HepG2 (cell line): ENCODE results near the gene TCF12. TPM values are rescaled to one million over a fixed set of nuclear protein-coding genes. Genes with fewer than 3 reads are reported as not detected.

Experiments used
- ATAC-seq: fragments of 200-7000 bp; cut with Tn5 transposase; 3 replicates; pipeline ENCODE4 v1.9.1; 2020; ENCODE audit warnings: mild to moderate bottlenecking, moderate library complexity
- BruUV-seq: library from RNA; stranded (reverse); fragments of 400-500 nt; replicated peaks from 2 replicates; lab custom pipeline; 2021; lab: Mats Ljungman, UMichigan
- CTCF ChIA-PET: fragments of 300-600 bp; formaldehyde crosslinking; extraction: SDS; loops from one replicate; lab custom pipeline; 2021; ENCODE audit warnings: low total read pairs, inconsistent platforms, low intra/inter-chr PET ratio; lab: Yijun Ruan, JAX
- POLR2A ChIA-PET: fragments of 350-600 bp; sonication (Branson Sonifier 250); formaldehyde crosslinking; loops from one replicate; lab custom pipeline; 2020; ENCODE audit warnings: antibody characterized with exemption, inconsistent platforms; lab: Yijun Ruan, JAX
- DNase-seq: peaks from one replicate; pipeline ENCODE4 v3.0.0-alpha.2; 2015; ENCODE audit warnings: low spot score
- FAIRE-seq: peaks from 3 replicates; lab custom pipeline; 2011; peaks lifted over from hg19 to GRCh38; lab: Jason Lieb, UNC
- H2AFZ ChIP-seq: one replicate; pipeline ENCODE4 v1.6.1; 2011; ENCODE audit warnings: low read length, inconsistent platforms
- H3K27ac ChIP-seq: fragments of 300-600 bp; 3 replicates; pipeline ENCODE4 v1.8.0; 2011; ENCODE audit warnings: mixed run types, mild to moderate bottlenecking, mixed read lengths, low read length, inconsistent platforms; ENCODE audit not compliant: insufficient read depth; ENCODE audit errors: extremely low read length
- H3K27me3 ChIP-seq, 2 experiments: fragments of 200-600 bp in 1 of 2; 2 replicates in 1 of 2; 3 replicates in 1 of 2; pipeline versions ENCODE4 v1.6.0 to v1.8.0; 2011; ENCODE audit warnings: low read length in 2 of 2, mild to moderate bottlenecking in 2 of 2, moderate library complexity in 2 of 2, inconsistent platforms in 1 of 2; ENCODE audit not compliant: insufficient read depth in 2 of 2, control insufficient read depth in 1 of 2
- H3K36me3 ChIP-seq, 2 experiments: fragments of 200-600 bp in 1 of 2; replicated peaks in 1 of 2; 2 replicates in 1 of 2; 3 replicates in 1 of 2; pipeline versions ENCODE4 v1.5.1 to v1.8.0; 2011; ENCODE audit warnings: low read length in 2 of 2, inconsistent platforms in 1 of 2; ENCODE audit not compliant: insufficient read depth in 2 of 2, control insufficient read depth in 1 of 2
- H3K4me1 ChIP-seq: 2 replicates; pipeline ENCODE4 v1.5.1; 2012; ENCODE audit warnings: low read length, inconsistent platforms; ENCODE audit not compliant: insufficient read depth
- H3K4me2 ChIP-seq: 2 replicates; pipeline ENCODE4 v1.6.0; 2011; ENCODE audit warnings: low read depth, low read length, inconsistent platforms
- H3K4me3 ChIP-seq, 3 experiments: fragments of 200-600 bp in 1 of 3; sonication (generic), shearing (Covaris generic) in 1 of 3; replicated peaks in 1 of 3; 2 replicates each; pipeline ENCODE4 v1.5.1; 2011 to 2016; ENCODE audit warnings: low read length in 3 of 3, inconsistent platforms in 2 of 3, low read depth in 2 of 3, mild to moderate bottlenecking in 2 of 3, control low read depth in 1 of 3, mixed read lengths in 1 of 3; ENCODE audit not compliant: insufficient read depth in 1 of 3
- H3K79me2 ChIP-seq: one replicate; pipeline ENCODE4 v1.6.1; 2011; ENCODE audit warnings: low read length, inconsistent platforms; ENCODE audit not compliant: insufficient read depth
- H3K9ac ChIP-seq: 2 replicates; pipeline ENCODE4 v1.6.0; 2011; ENCODE audit warnings: mild to moderate bottlenecking, low read depth, low read length, inconsistent platforms; ENCODE audit not compliant: insufficient read depth
- H3K9me3 ChIP-seq: 2 replicates; pipeline ENCODE4 v1.5.1; 2012; ENCODE audit warnings: mild to moderate bottlenecking, low read length
- H4K20me1 ChIP-seq: 2 replicates; pipeline ENCODE4 v1.6.0; 2011; ENCODE audit warnings: inconsistent platforms, mild to moderate bottlenecking, low read length, moderate library complexity; ENCODE audit not compliant: insufficient read depth
- AHR ChIP-seq: IDR thresholded peaks from 2 replicates; pipeline ENCODE4 v1.6.1; 2018; ENCODE audit warnings: missing genetic modification reagents, missing compliant biosample characterization
- CSRNP1 ChIP-seq: sonication (generic); formaldehyde crosslinking; IDR thresholded peaks from 2 replicates; pipeline ENCODE4 v1.8.1; 2023; ENCODE audit warnings: mild to moderate bottlenecking, missing genetic modification reagents
- HCFC1 ChIP-seq: fragments of 150-350 bp; IDR thresholded peaks from 2 replicates; pipeline ENCODE4 v1.6.1; 2014; ENCODE audit warnings: low read depth, low read length
- KAT2B ChIP-seq: fragments of 150-350 bp; IDR thresholded peaks from 2 replicates; pipeline ENCODE4 v1.6.1; 2014; ENCODE audit warnings: low read depth, low read length, borderline replicate concordance
- NFIC ChIP-seq: IDR thresholded peaks from 2 replicates; pipeline ENCODE4 v1.6.1; 2012; ENCODE audit warnings: mild to moderate bottlenecking, low read length, inconsistent platforms
- SNAPC4 ChIP-seq: sonication (generic); formaldehyde crosslinking; IDR thresholded peaks from 2 replicates; pipeline ENCODE4 v1.4.0; 2020; ENCODE audit warnings: mild to moderate bottlenecking, missing genetic modification reagents
- USF2 ChIP-seq, 2 experiments: sonication (generic) in 1 of 2; formaldehyde crosslinking in 1 of 2; IDR thresholded peaks; 2 replicates each; pipeline versions ENCODE4 v1.5.1 to v1.6.1; 2011 to 2020; ENCODE audit warnings: borderline replicate concordance in 1 of 2, low read depth in 1 of 2, low read length in 1 of 2, mild to moderate bottlenecking in 1 of 2, missing genetic modification reagents in 1 of 2, moderate library complexity in 1 of 2
- ZBTB44 ChIP-seq: sonication (generic); formaldehyde crosslinking; IDR thresholded peaks from 2 replicates; pipeline ENCODE4 v1.4.0; 2020; ENCODE audit warnings: missing genetic modification reagents
- ZNF513 ChIP-seq: sonication (generic); formaldehyde crosslinking; conservative IDR thresholded peaks from 2 replicates; pipeline ENCODE4 v1.5.0; 2020; ENCODE audit warnings: missing genetic modification reagents
- ZNF615 ChIP-seq: sonication (generic); formaldehyde crosslinking; IDR thresholded peaks from 2 replicates; pipeline ENCODE4 v1.5.0; 2020; ENCODE audit warnings: mild to moderate bottlenecking, missing genetic modification reagents, borderline replicate concordance
- WGBS: methylation state at CpG from one replicate; pipeline ENCODE4 v1.1.6; 2017; ENCODE audit warnings: low lambda C conversion rate; 5-methylcytosine and 5-hydroxymethylcytosine counted together
- in situ Hi-C: cut with HindIII; loops from 2 replicates; pipeline ENCODE4 v1.10.0; 2017; ENCODE audit warnings: low pct_unique_long_range_greater_than_20kb; ENCODE audit not compliant: extremely low pct_ligation_motif_present
- intact Hi-C: fragments of 100-400 bp; cut with micrococcal nuclease; formaldehyde crosslinking; loops from one replicate; pipeline ENCODE4 v1.10.0; 2022; ENCODE audit not compliant: unreplicated experiment
- polyA plus RNA-seq, 8 experiments: library from polyadenylated mRNA; depleted of rRNA in 3 of 8; stranded (reverse) in 7 of 8; unstranded in 1 of 8; fragments of >200 nt; fragmentation: Illumina TruSeq in 4 of 8; extraction: Trizol in 4 of 8; gene quantifications; 2 replicates each; pipeline versions ENCODE4 v1.2.1 to v1.2.3, GENCODE V29; 2011 to 2016; ENCODE audit warnings: low read depth in 4 of 8, missing spikeins in 1 of 8, mixed read lengths in 1 of 8; ENCODE audit not compliant: insufficient read depth in 1 of 8
- total RNA-seq, 5 experiments: library from RNA; depleted of rRNA; stranded (reverse); fragments of >200 nt; fragmentation: Illumina TruSeq; extraction: Trizol; gene quantifications; 2 replicates each; pipeline ENCODE4 v1.2.3, GENCODE V29; 2016; ENCODE audit warnings: low read depth in 1 of 5

TCF12 gene
- total and polyA plus RNA-seq, 2 of the 13 experiments (the other 11 are each of a cell fraction or from before 2014, with no cell fraction given): 48.6 to 51.1 TPM

- no peak for TF ChIP-seq CSRNP1 (CRISPR knock-in tag)
Measured at GRCh38 chr15:56971571-56971970, 53.1 kb downstream of the TCF12 start (continued).

GRCh38 chr15:56972016-56972415 lies 53.6 kb downstream of the TCF12 start:
- Histone ChIP-seq H3K36me3 (no peaks in the 10 kb centered on the region), H3K4me3 (no peak overlapping the region), H3K27ac (no peak overlapping the region), H4K20me1 (peaks cover 3% of the 10 kb centered on the region; the same call in 1 of the 2 replicates), H3K9me3 (no peaks in the 10 kb centered on the region), H3K27me3 (no peaks in the 10 kb centered on the region), H2AFZ (no peak overlapping the region), H3K79me2 (peaks cover 86% of the 10 kb centered on the region), H3K4me1 (peaks cover 76% of the 10 kb centered on the region), H3K9ac (no peak overlapping the region), H3K4me2 (no peak overlapping the region)
- ATAC-seq (no peak), FAIRE-seq (no peak), DNase-seq (no peak)
- 65% methylated on average over 3 of the region's 3 CpGs for WGBS
- intact Hi-C loops (no loop called here), in situ Hi-C loops (no loop called here)
- ChIA-PET POLR2A (no interaction called here), CTCF (no interaction called here)
- BruUV-seq: no TSS peak
- TF ChIP-seq ZNF615 (CRISPR knock-in tag) (no peak), NFIC (no peak), USF2 (IDR thresholded peaks at IDR 0.05; ENCODE audit: low read depth, low read length) (no peak), USF2 (CRISPR knock-in tag; IDR thresholded peaks at IDR 0.05; ENCODE audit: borderline replicate concordance) (no peak), SNAPC4 (CRISPR knock-in tag) (no peak), KAT2B (no peak), HCFC1 (no peak), ZNF513 (CRISPR knock-in tag) (no peak), AHR (CRISPR knock-in tag) (no peak), ZBTB44 (CRISPR knock-in tag) (no peak)
